Neural cell (in vitro differentiated cells): ENCODE results near the gene MAFB.

Source experiments
- EP300 ChIP-seq: fragments of 450-650 bp; conservative IDR thresholded peaks from 2 replicates; pipeline ENCODE4 v1.6.1; 2014; ENCODE audit warnings: antibody characterized with exemption, mild to moderate bottlenecking, moderate library complexity; ENCODE audit not compliant: poor library complexity, severe bottlenecking
- EZH2 ChIP-seq: fragments of 200-600, 300-800 bp; shearing (Covaris generic), sonication (generic); IDR thresholded peaks from 2 replicates; pipeline ENCODE4 v1.6.1; 2014; ENCODE audit warnings: antibody characterized with exemption, low read length, borderline replicate concordance, mild to moderate bottlenecking; ENCODE audit not compliant: insufficient read depth, poor library complexity, severe bottlenecking
- MXI1 ChIP-seq: fragments of 450-650 bp; conservative IDR thresholded peaks from 2 replicates; pipeline ENCODE4 v1.6.1; 2014; ENCODE audit warnings: antibody characterized with exemption, mild to moderate bottlenecking; ENCODE audit not compliant: poor library complexity, severe bottlenecking
- REST ChIP-seq: IDR thresholded peaks from 2 replicates; pipeline ENCODE4 v1.6.1; 2012; ENCODE audit warnings: borderline replicate concordance
- TF ChIP-seq, protein P1 (sequence below): fragments of 450-650 bp; IDR thresholded peaks from 2 replicates; pipeline ENCODE4 v1.5.1; 2014; ENCODE audit warnings: antibody characterized with exemption, mild to moderate bottlenecking, moderate library complexity; ENCODE audit not compliant: poor library complexity, severe bottlenecking

- TF ChIP-seq, protein P1, sequence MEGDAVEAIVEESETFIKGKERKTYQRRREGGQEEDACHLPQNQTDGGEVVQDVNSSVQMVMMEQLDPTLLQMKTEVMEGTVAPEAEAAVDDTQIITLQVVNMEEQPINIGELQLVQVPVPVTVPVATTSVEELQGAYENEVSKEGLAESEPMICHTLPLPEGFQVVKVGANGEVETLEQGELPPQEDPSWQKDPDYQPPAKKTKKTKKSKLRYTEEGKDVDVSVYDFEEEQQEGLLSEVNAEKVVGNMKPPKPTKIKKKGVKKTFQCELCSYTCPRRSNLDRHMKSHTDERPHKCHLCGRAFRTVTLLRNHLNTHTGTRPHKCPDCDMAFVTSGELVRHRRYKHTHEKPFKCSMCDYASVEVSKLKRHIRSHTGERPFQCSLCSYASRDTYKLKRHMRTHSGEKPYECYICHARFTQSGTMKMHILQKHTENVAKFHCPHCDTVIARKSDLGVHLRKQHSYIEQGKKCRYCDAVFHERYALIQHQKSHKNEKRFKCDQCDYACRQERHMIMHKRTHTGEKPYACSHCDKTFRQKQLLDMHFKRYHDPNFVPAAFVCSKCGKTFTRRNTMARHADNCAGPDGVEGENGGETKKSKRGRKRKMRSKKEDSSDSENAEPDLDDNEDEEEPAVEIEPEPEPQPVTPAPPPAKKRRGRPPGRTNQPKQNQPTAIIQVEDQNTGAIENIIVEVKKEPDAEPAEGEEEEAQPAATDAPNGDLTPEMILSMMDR = no peak
- TF ChIP-seq MXI1 (no peak), EP300 (no peak), REST (no peak), EZH2 (no peak)
Observed at GRCh38 chr20:40694246-40694645, 5.2 kb upstream of the MAFB start.
